IPS-11a (cell line): ENCODE data around the gene UIMC1.

Experiments
- H3K4me3 ChIP-seq: one replicate; pipeline ENCODE4 v1.5.1; 2013; ENCODE audit warnings: low read depth, low read length, control low read depth

The UIMC1 gene

GRCh38 chr5:176956756-176957155 lies 49.8 kb downstream of the UIMC1 start:
- H3K4me3 ChIP-seq = no peak overlapping the region

GRCh38 chr5:176955895-176956294 lies 50.7 kb downstream of the UIMC1 start:
- H3K4me3 ChIP-seq = no peak overlapping the region

GRCh38 chr5:176954050-176954449 lies 52.5 kb downstream of the UIMC1 start:
- no peak overlapping the region for H3K4me3 ChIP-seq

- H3K4me3 ChIP-seq = no peak overlapping the region
Measured at GRCh38 chr5:176952531-176953193, 53.9 kb downstream of the UIMC1 start.

GRCh38 chr5:176948458-176948857 lies 58.1 kb downstream of the UIMC1 start:
- H3K4me3 ChIP-seq = no peak overlapping the region

GRCh38 chr5:176947847-176948246 lies 58.7 kb downstream of the UIMC1 start:
- H3K4me3 ChIP-seq = no peak overlapping the region

GRCh38 chr5:176944268-176944667 lies 62.3 kb downstream of the UIMC1 start:
- no peak overlapping the region for H3K4me3 ChIP-seq

- no peak overlapping the region for H3K4me3 ChIP-seq
Measured at GRCh38 chr5:176943816-176944215, 62.8 kb downstream of the UIMC1 start.

- no peak overlapping the region for H3K4me3 ChIP-seq
Measured at GRCh38 chr5:176941951-176942350, 64.6 kb downstream of the UIMC1 start.

GRCh38 chr5:176938472-176938871 lies 68.1 kb downstream of the UIMC1 start:
- H3K4me3 ChIP-seq = no peak overlapping the region

- no peak overlapping the region for H3K4me3 ChIP-seq
Measured at GRCh38 chr5:176935017-176935416, 71.6 kb downstream of the UIMC1 start.

GRCh38 chr5:176934309-176934930 lies 72.2 kb downstream of the UIMC1 start:
- no peak overlapping the region for H3K4me3 ChIP-seq

GRCh38 chr5:176929654-176930053 lies 76.9 kb downstream of the UIMC1 start:
- H3K4me3 ChIP-seq = no peak overlapping the region

GRCh38 chr5:176927562-176927961 lies 79.0 kb downstream of the UIMC1 start:
- no peak overlapping the region for H3K4me3 ChIP-seq

GRCh38 chr5:176922817-176923216 lies 83.8 kb downstream of the UIMC1 start:
- H3K4me3 ChIP-seq = no peak overlapping the region

- H3K4me3 ChIP-seq = no peak overlapping the region
Measured at GRCh38 chr5:176921714-176922113, 84.9 kb downstream of the UIMC1 start.

GRCh38 chr5:176918613-176919012 lies 88.0 kb downstream of the UIMC1 start:
- no peak overlapping the region for H3K4me3 ChIP-seq

- no peak overlapping the region for H3K4me3 ChIP-seq
Measured at GRCh38 chr5:176916337-176916736, 90.2 kb downstream of the UIMC1 start.

GRCh38 chr5:176915906-176916305 lies 90.7 kb downstream of the UIMC1 start:
- H3K4me3 ChIP-seq = no peak overlapping the region

GRCh38 chr5:176912115-176912514 lies 94.5 kb downstream of the UIMC1 start:
- H3K4me3 ChIP-seq = no peak overlapping the region

- H3K4me3 ChIP-seq = no peak overlapping the region
Measured at GRCh38 chr5:176908675-176909368, 97.8 kb downstream of the UIMC1 start.

GRCh38 chr5:176906796-176907195 lies 99.8 kb downstream of the UIMC1 start:
- no peak overlapping the region for H3K4me3 ChIP-seq
